ENCODE data around the gene AK8.
A peak's percentile ranks its signal among the peaks of the same experiment; 100 is the strongest.

AK8 gene

DNA sequence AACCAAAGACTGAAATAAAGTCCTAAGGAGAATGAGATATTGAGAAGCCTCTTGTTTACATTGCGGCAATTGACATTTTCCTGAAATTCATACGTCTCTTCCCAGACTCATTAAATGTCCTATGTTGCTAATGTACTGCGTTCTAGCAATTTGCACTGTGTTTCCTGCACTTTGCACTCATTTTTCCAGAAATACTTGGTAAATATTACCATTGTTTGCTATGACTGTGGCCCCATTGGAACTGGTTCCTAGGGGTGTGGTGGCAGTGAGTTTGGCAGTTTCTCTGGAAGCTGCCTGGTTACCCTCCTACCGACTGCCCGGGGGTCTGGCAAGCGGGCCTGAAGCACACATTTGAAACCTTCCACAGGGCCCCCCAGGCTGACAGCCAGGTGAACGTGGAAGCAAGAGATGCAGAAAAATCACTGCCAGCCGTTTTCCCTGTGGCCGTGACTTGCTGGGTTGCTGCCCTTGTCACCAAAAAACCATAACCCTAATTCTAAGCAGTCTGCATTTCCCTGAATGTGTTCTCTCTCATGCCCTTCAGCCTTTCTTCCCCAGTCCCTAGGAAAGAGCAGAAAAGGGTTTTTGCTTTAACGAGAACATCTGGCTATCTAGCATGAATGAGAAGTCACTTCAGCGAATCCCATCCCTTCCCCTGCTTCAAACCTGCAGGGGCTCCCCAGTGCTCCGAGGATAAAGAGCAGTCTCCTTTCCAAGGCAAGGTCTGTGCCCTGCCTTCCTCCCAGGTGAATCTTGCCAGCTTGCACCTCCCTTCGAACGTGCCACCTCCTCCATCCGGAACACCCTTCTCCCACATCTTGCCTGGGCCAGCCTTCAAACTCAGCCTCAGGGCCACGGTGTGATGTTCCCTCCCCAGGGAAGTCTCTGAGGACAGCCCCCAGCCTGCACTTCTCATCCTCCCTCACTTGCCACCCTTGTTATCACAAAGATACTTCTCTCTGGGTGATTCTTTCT lies 84.2 kb downstream of the AK8 start:
- H3K36me3 Mint-ChIP-seq (ENCODE audit: low read depth) = no peaks in the 10 kb centered on the region
- no peak overlapping the region for H3K27ac Mint-ChIP-seq
- peaks cover 27% of the 10 kb centered on the region for H3K27me3 Mint-ChIP-seq
- H3K4me3 Mint-ChIP-seq = no peak overlapping the region
- H3K4me1 Mint-ChIP-seq (ENCODE audit: low read depth) = peaks cover 5% of the 10 kb centered on the region
- H3K9me3 Mint-ChIP-seq = no peaks in the 10 kb centered on the region

GRCh38 chr9:132792547-132792946 lies 85.5 kb downstream of the AK8 start:
- Mint-ChIP-seq H3K9me3 (peaks cover 7% of the 10 kb centered on the region), H3K4me3 (no peak overlapping the region), H3K36me3 (ENCODE audit: low read depth) (no peaks in the 10 kb centered on the region), H3K4me1 (ENCODE audit: low read depth) (peaks cover 12% of the 10 kb centered on the region), H3K27me3 (peaks cover 23% of the 10 kb centered on the region), H3K27ac (no peak overlapping the region)

- Mint-ChIP-seq H3K4me1 (ENCODE audit: low read depth) (peaks cover 14% of the 10 kb centered on the region), H3K27me3 (peaks cover 22% of the 10 kb centered on the region), H3K4me3 (no peak overlapping the region), H3K9me3 (peaks cover 7% of the 10 kb centered on the region), H3K27ac (no peak overlapping the region), H3K36me3 (ENCODE audit: low read depth) (no peaks in the 10 kb centered on the region)
Measured at GRCh38 chr9:132791699-132792240, 86.3 kb downstream of the AK8 start.

DNA sequence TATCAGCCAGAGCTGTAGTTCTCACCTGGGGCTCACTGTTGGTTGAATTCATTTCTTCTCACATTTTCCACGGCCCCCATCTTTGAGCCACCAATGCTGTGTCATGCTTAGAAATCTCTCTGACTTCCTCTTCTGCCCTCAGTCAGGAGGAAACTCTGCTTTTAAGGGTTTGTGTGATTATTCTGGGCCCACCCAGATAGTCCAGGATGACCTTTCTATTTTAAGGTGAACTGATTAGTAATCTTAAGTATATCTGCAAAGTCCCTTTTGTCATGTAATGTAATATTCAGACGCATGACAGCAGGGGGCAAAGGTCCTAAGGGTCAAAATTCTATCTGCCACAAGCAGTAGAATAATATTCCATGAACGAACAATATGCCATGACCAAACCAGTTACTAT lies 88.4 kb downstream of the AK8 start:
- peaks cover 23% of the 10 kb centered on the region for H3K27me3 Mint-ChIP-seq
- peaks cover 7% of the 10 kb centered on the region for H3K9me3 Mint-ChIP-seq
- peaks cover 14% of the 10 kb centered on the region for H3K4me1 Mint-ChIP-seq (ENCODE audit: low read depth)
- H3K27ac Mint-ChIP-seq = no peak overlapping the region
- H3K36me3 Mint-ChIP-seq (ENCODE audit: low read depth) = no peaks in the 10 kb centered on the region
- H3K4me3 Mint-ChIP-seq = no peak overlapping the region

- peaks cover 7% of the 10 kb centered on the region for H3K9me3 Mint-ChIP-seq
- H3K4me1 Mint-ChIP-seq (ENCODE audit: low read depth) = peaks cover 14% of the 10 kb centered on the region
- no peaks in the 10 kb centered on the region for H3K36me3 Mint-ChIP-seq (ENCODE audit: low read depth)
- H3K27ac Mint-ChIP-seq = no peak overlapping the region
- no peak overlapping the region for H3K4me3 Mint-ChIP-seq
- peaks cover 26% of the 10 kb centered on the region for H3K27me3 Mint-ChIP-seq
Measured at GRCh38 chr9:132788378-132788777, 89.7 kb downstream of the AK8 start.

DNA sequence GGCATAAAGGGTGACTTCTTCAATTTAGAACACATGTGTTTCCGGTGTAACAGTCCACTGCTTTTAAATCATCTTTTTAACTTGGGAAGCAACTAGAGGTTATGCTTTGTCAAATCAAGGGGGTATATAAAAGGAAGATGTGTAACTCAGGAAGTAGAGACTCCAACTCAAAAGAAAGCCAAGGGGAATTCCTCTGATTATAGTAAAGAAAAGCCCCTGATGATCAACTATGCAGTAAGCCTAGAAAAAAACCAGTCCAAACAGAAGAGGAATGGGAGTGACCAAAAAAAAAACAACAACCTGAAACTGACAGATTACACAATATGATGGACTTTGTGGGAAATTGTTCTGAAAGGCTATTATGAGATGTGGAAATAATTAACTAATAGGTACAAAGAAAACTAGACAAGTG lies 90.3 kb downstream of the AK8 start:
- peaks cover 14% of the 10 kb centered on the region for H3K4me1 Mint-ChIP-seq (ENCODE audit: low read depth)
- peaks cover 7% of the 10 kb centered on the region for H3K9me3 Mint-ChIP-seq
- no peak overlapping the region for H3K4me3 Mint-ChIP-seq
- H3K27ac Mint-ChIP-seq = no peak overlapping the region
- H3K27me3 Mint-ChIP-seq = peaks cover 26% of the 10 kb centered on the region
- H3K36me3 Mint-ChIP-seq (ENCODE audit: low read depth) = no peaks in the 10 kb centered on the region

DNA sequence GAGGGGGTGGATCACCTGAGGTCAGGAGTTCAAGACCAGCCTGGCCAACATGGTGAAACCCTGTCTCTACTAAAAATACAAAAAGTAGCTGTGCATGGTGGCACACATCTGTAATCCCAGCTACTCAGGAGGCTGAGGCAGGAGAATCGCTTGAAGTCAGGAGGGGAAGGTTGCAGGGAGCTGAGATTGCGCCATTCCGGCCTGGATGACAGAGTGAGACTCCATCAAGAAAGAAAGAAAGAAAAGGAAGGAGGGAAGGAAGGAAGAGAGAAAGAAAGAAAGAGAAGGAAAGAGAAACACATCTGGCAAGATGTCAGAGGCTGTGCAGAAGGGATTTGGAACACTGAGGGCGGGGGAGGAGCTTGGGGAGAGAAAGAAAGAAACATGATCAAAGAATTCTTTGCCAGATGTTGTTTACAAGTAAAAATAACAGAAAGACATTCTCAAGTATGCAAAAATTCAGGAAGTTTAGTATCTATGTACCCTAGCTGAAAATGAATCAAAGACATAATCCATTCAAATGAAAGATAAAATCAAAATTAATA lies 93.7 kb downstream of the AK8 start:
- Mint-ChIP-seq H3K4me1 (ENCODE audit: low read depth) (peaks cover 25% of the 10 kb centered on the region), H3K9me3 (peaks cover 7% of the 10 kb centered on the region), H3K36me3 (ENCODE audit: low read depth) (no peaks in the 10 kb centered on the region), H3K27me3 (peaks cover 41% of the 10 kb centered on the region), H3K27ac (no peak overlapping the region), H3K4me3 (no peak overlapping the region)

DNA sequence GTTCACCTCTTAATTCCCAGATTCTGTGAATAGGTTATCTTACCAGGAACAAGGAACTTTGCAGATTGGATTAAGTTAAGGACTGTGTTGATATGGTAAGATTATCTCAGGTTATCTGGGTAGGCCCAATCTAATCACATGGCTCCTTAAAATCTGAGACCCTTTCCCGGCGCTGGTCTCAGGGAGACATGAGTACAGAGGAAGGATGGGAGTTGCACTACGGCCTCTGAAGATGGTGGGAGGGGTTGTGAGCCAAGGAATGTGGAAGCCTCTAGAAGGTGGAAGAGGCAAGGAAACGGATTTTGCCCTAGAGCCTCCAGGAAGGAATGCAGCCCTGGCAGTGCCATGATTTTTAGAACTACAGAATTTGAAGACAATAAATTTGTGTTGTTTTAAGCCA lies 95.1 kb downstream of the AK8 start:
- H3K4me1 Mint-ChIP-seq (ENCODE audit: low read depth) = peaks cover 23% of the 10 kb centered on the region
- peaks cover 43% of the 10 kb centered on the region for H3K27me3 Mint-ChIP-seq
- no peak overlapping the region for H3K4me3 Mint-ChIP-seq
- peaks cover under 1% of the 10 kb centered on the region for H3K9me3 Mint-ChIP-seq
- H3K36me3 Mint-ChIP-seq (ENCODE audit: low read depth) = no peaks in the 10 kb centered on the region
- H3K27ac Mint-ChIP-seq = no peak overlapping the region

GRCh38 chr9:132782037-132782436 lies 96.0 kb downstream of the AK8 start:
- Mint-ChIP-seq H3K27ac (no peak overlapping the region), H3K27me3 (peaks cover 39% of the 10 kb centered on the region), H3K9me3 (no peaks in the 10 kb centered on the region), H3K4me3 (no peak overlapping the region), H3K36me3 (ENCODE audit: low read depth) (no peaks in the 10 kb centered on the region), H3K4me1 (ENCODE audit: low read depth) (peaks cover 16% of the 10 kb centered on the region)

- H3K27ac Mint-ChIP-seq = peak overlapping the region; percentile 34
Measured at GRCh38 chr9:132780230-132781007, 97.7 kb downstream of the AK8 start.

GRCh38 chr9:132776891-132777290 lies 101.2 kb downstream of the AK8 start:
- H3K27ac Mint-ChIP-seq = no peak overlapping the region
- H3K9me3 Mint-ChIP-seq = peaks cover 2% of the 10 kb centered on the region
- H3K36me3 Mint-ChIP-seq (ENCODE audit: low read depth) = peaks cover 3% of the 10 kb centered on the region
- peaks cover 25% of the 10 kb centered on the region for H3K4me1 Mint-ChIP-seq (ENCODE audit: low read depth)
- H3K4me3 Mint-ChIP-seq = no peak overlapping the region
- H3K27me3 Mint-ChIP-seq = peaks cover 17% of the 10 kb centered on the region

More at GRCh38 chr9:132780230-132781007, 97.7 kb downstream of the AK8 start:
- H3K4me3 Mint-ChIP-seq = peak overlapping the region; percentile 16
- peaks cover 16% of the 10 kb centered on the region for H3K4me1 Mint-ChIP-seq (ENCODE audit: low read depth)
- H3K27me3 Mint-ChIP-seq = peaks cover 30% of the 10 kb centered on the region
- H3K9me3 Mint-ChIP-seq = no peaks in the 10 kb centered on the region
- no peaks in the 10 kb centered on the region for H3K36me3 Mint-ChIP-seq (ENCODE audit: low read depth)

- H3K9me3 Mint-ChIP-seq = peaks cover 8% of the 10 kb centered on the region
- peaks cover 17% of the 10 kb centered on the region for H3K27me3 Mint-ChIP-seq
- H3K36me3 Mint-ChIP-seq (ENCODE audit: low read depth) = peaks cover 9% of the 10 kb centered on the region
- H3K27ac Mint-ChIP-seq = no peak overlapping the region
- H3K4me1 Mint-ChIP-seq (ENCODE audit: low read depth) = peaks cover 25% of the 10 kb centered on the region
- H3K4me3 Mint-ChIP-seq = no peak overlapping the region
Measured at GRCh38 chr9:132776268-132776667, 101.8 kb downstream of the AK8 start.

DNA sequence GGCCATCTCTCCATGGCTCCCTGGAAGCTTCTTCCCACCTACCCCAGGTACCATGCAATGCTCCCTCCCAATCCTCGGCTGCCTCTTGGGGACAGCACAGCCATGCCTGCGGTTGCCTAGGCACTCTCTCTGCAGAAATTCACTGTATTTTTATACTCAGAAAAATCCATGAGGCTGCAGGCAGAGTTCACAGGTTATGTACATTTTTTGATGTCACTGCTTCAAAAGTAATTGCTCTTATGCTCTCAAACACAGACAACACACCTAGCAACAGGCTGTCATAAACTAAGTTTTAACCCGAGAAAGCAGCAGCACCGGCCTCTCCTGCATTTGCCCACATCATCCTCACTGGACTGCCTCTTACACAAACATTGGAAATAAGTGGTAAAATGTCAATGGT lies 102.4 kb downstream of the AK8 start:
- Mint-ChIP-seq H3K4me3 (no peak overlapping the region), H3K27ac (no peak overlapping the region), H3K9me3 (peaks cover 8% of the 10 kb centered on the region), H3K27me3 (peaks cover 16% of the 10 kb centered on the region), H3K36me3 (ENCODE audit: low read depth) (peaks cover 9% of the 10 kb centered on the region), H3K4me1 (ENCODE audit: low read depth) (peaks cover 23% of the 10 kb centered on the region)

GRCh38 chr9:132774886-132775285 lies 103.2 kb downstream of the AK8 start:
- H3K36me3 Mint-ChIP-seq (ENCODE audit: low read depth) = peaks cover 9% of the 10 kb centered on the region
- H3K27me3 Mint-ChIP-seq = peaks cover 7% of the 10 kb centered on the region
- no peak overlapping the region for H3K27ac Mint-ChIP-seq
- peaks cover 14% of the 10 kb centered on the region for H3K4me1 Mint-ChIP-seq (ENCODE audit: low read depth)
- H3K4me3 Mint-ChIP-seq = no peak overlapping the region
- H3K9me3 Mint-ChIP-seq = peaks cover 8% of the 10 kb centered on the region
